C4-2B (cell line): ENCODE measurements around the gene SMIM29.
"Not testable (repeated sequence)": the region's sequence is repeated elsewhere in the genome, so short reads cannot be mapped to it uniquely, and the experiment has no call there.

Experiments used
- CTCF ChIP-seq: fragments of 450-650 bp; conservative IDR thresholded peaks from 2 replicates; pipeline ENCODE4 v1.5.1; 2017; ENCODE audit warnings: mild to moderate bottlenecking
- ZFX ChIP-seq: fragments of 450-650 bp; IDR thresholded peaks from 2 replicates; pipeline ENCODE4 v1.6.1; 2017

- TF ChIP-seq CTCF, ZFX: not testable (repeated sequence)
These were observed 3.1 kb downstream of the SMIM29 start for GRCh38 chr6:34245761-34246140.
